H1 (cell line): ENCODE measurements around the gene HES7.

ENCODE experiments used
- CHD7 ChIP-seq: fragments of 300-600 bp; sonication (generic); IDR thresholded peaks from 2 replicates; pipeline ENCODE4 v1.7.1; 2012; ENCODE audit warnings: low read length, moderate library complexity, mild to moderate bottlenecking, inconsistent platforms; ENCODE audit not compliant: insufficient replicate concordance
- EP300 ChIP-seq, 2 experiments: IDR thresholded peaks; 1 replicate in 1 of 2; 2 replicates in 1 of 2; pipeline ENCODE4 v1.6.1; 2011 to 2012; ENCODE audit warnings: low read depth in 2 of 2, low read length in 2 of 2, mild to moderate bottlenecking in 2 of 2, borderline replicate concordance in 1 of 2, inconsistent platforms in 1 of 2, moderate library complexity in 1 of 2
- EZH2 ChIP-seq: fragments of 200-600 bp; sonication (generic); IDR thresholded peaks from 2 replicates; pipeline ENCODE4 v1.7.1; 2012; ENCODE audit warnings: low read depth, mild to moderate bottlenecking, moderate library complexity, low read length, inconsistent platforms; ENCODE audit not compliant: severe bottlenecking
- POLR2A ChIP-seq, 2 experiments: IDR thresholded peaks; 1 replicate in 1 of 2; 2 replicates in 1 of 2; pipeline ENCODE4 v1.6.1; 2011; ENCODE audit warnings: low read depth in 2 of 2, low read length in 2 of 2, mild to moderate bottlenecking in 2 of 2; ENCODE audit errors: control extremely low read depth in 1 of 2
- SP1 ChIP-seq: IDR thresholded peaks from 2 replicates; pipeline ENCODE4 v1.6.1; 2011; ENCODE audit warnings: low read depth, low read length
- YY1 ChIP-seq: IDR thresholded peaks from 2 replicates; pipeline ENCODE4 v1.6.1; 2011; ENCODE audit warnings: low read depth, mild to moderate bottlenecking, low read length
- TF ChIP-seq, protein P1 (sequence below), 3 experiments: IDR thresholded peaks; 1 replicate in 2 of 3; 2 replicates in 1 of 3; pipeline versions ENCODE4 v1.5.1 to v1.6.1; 2011; ENCODE audit warnings: low read length in 3 of 3, mild to moderate bottlenecking in 3 of 3, inconsistent platforms in 2 of 3, low read depth in 1 of 3, moderate library complexity in 1 of 3; ENCODE audit not compliant: insufficient read depth in 1 of 3; ENCODE audit errors: control extremely low read depth in 1 of 3

DNA sequence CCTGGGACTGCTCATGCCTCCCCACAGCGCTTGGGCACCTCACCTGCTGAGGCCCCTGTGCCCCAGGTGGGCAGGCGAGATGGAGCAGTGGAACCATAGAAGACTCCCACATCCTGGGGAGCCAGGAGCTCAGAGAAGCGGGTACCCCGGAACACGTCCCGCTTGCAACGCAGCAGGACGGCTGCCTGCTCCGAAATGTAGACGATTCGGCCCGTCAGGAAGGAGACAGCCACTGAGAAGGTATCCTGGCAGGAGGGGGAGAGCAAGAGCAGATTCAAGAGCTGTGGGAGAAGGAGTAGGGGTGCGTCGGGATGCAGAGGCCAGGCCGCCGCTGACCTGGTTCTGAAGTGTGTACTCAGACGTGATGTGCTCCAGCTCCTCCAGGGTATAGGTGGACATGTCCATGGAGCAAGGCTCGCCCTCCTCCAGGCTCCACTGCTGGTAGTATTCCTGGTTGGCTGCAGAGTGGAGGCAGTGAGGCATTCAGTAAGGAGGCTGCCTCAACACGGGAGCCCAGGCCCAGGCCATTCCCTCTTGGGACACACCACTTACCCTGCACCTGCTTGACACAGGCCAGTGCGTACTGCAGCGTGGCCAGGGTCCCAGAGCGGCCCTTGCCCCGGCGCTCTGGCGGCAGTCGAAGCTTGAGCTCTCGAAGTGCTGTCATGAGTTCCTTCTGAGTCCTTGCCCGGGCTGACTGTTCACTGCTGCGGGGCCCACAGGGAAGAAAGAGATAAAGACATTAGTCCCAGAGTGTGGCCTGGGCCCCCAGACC lies 25.7 kb upstream of the HES7 start:
- TF ChIP-seq EP300 (IDR thresholded peaks at IDR 0.05; ENCODE audit: borderline replicate concordance in 1 of 2, low read depth in 2 of 2, low read length in 2 of 2): no peak
- no peak for TF ChIP-seq SP1
- TF ChIP-seq EZH2: no peak
- TF ChIP-seq, protein P1, sequence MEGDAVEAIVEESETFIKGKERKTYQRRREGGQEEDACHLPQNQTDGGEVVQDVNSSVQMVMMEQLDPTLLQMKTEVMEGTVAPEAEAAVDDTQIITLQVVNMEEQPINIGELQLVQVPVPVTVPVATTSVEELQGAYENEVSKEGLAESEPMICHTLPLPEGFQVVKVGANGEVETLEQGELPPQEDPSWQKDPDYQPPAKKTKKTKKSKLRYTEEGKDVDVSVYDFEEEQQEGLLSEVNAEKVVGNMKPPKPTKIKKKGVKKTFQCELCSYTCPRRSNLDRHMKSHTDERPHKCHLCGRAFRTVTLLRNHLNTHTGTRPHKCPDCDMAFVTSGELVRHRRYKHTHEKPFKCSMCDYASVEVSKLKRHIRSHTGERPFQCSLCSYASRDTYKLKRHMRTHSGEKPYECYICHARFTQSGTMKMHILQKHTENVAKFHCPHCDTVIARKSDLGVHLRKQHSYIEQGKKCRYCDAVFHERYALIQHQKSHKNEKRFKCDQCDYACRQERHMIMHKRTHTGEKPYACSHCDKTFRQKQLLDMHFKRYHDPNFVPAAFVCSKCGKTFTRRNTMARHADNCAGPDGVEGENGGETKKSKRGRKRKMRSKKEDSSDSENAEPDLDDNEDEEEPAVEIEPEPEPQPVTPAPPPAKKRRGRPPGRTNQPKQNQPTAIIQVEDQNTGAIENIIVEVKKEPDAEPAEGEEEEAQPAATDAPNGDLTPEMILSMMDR (IDR thresholded peaks at IDR 0.05; ENCODE audit: control extremely low read depth in 1 of 3, insufficient read depth in 1 of 3, low read depth in 1 of 3, low read length in 3 of 3): no peak
- no peak for TF ChIP-seq CHD7
- no peak for TF ChIP-seq POLR2A (IDR thresholded peaks at IDR 0.05; ENCODE audit: control extremely low read depth in 1 of 2, low read depth in 2 of 2, low read length in 2 of 2)
- TF ChIP-seq YY1: no peak
